22Rv1 (cell line): ENCODE data around the gene PDE9A.

ENCODE experiments used
- CTCF ChIP-seq: fragments of 450-650 bp; IDR thresholded peaks from 2 replicates; pipeline ENCODE4 v1.5.1; 2017; ENCODE audit warnings: mild to moderate bottlenecking
- ZFX ChIP-seq: fragments of 450-650 bp; IDR thresholded peaks from 2 replicates; pipeline ENCODE4 v1.6.1; 2017; ENCODE audit warnings: antibody characterized with exemption, borderline replicate concordance

GRCh38 chr21:42744520-42745445, 91.4 kb downstream of the PDE9A start:
- TF ChIP-seq CTCF (no peak), ZFX (no peak)
